C4-2B (cell line): ENCODE data around the gene ARHGAP1.

ENCODE experiments used
- ZFX ChIP-seq: fragments of 450-650 bp; IDR thresholded peaks from 2 replicates; pipeline ENCODE4 v1.6.1; 2017
- TF ChIP-seq, protein P1 (sequence below): fragments of 450-650 bp; conservative IDR thresholded peaks from 2 replicates; pipeline ENCODE4 v1.5.1; 2017; ENCODE audit warnings: mild to moderate bottlenecking

DNA sequence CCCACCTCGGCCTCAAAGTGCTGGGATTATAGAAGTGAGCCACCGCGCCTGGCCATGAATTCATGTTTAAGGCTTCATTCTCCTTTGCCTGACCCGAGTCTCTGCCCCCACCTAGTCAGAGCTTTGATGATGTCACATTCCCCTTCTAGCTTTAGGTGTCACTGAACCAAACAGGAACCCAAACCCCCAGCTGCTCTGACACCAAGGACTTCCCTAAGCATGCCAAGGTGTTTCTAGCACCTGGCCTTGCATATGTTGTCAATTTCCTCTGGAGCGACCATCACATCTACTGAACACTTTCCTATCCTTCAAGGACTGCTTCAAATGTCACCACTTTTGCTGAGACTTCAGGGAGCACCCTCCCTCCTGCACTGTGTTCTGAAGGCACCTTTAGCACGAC, 20.9 kb upstream of the ARHGAP1 start:
- TF ChIP-seq, protein P1, sequence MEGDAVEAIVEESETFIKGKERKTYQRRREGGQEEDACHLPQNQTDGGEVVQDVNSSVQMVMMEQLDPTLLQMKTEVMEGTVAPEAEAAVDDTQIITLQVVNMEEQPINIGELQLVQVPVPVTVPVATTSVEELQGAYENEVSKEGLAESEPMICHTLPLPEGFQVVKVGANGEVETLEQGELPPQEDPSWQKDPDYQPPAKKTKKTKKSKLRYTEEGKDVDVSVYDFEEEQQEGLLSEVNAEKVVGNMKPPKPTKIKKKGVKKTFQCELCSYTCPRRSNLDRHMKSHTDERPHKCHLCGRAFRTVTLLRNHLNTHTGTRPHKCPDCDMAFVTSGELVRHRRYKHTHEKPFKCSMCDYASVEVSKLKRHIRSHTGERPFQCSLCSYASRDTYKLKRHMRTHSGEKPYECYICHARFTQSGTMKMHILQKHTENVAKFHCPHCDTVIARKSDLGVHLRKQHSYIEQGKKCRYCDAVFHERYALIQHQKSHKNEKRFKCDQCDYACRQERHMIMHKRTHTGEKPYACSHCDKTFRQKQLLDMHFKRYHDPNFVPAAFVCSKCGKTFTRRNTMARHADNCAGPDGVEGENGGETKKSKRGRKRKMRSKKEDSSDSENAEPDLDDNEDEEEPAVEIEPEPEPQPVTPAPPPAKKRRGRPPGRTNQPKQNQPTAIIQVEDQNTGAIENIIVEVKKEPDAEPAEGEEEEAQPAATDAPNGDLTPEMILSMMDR = no peak
- no peak for TF ChIP-seq ZFX
